ENCODE data around the gene PHF12.

Gene PHF12

GRCh38 chr17:28860363-28860808 lies 90.9 kb downstream of the PHF12 start:
- DNase-seq (ENCODE audit: low read depth, low spot score) = no peak

GRCh38 chr17:28858801-28859355 lies 92.4 kb downstream of the PHF12 start:
- DNase-seq (ENCODE audit: low read depth, low spot score) = no peak

- DNase-seq (ENCODE audit: low read depth, low spot score) = no peak
Measured at GRCh38 chr17:28857905-28858800, 93.2 kb downstream of the PHF12 start.

- no peak for DNase-seq (ENCODE audit: low read depth, low spot score)
Measured at GRCh38 chr17:28856028-28856574, 95.2 kb downstream of the PHF12 start.

- no peak for DNase-seq (ENCODE audit: low read depth, low spot score)
Measured at GRCh38 chr17:28855336-28855679, 96.0 kb downstream of the PHF12 start.

Measured in ELF-1 (cell line).